22Rv1 (cell line): ENCODE data around the gene FAM210A.

ENCODE experiments used
- CTCF ChIP-seq: fragments of 450-650 bp; IDR thresholded peaks from 2 replicates; pipeline ENCODE4 v1.5.1; 2017; ENCODE audit warnings: mild to moderate bottlenecking
- ZFX ChIP-seq: fragments of 450-650 bp; IDR thresholded peaks from 2 replicates; pipeline ENCODE4 v1.6.1; 2017; ENCODE audit warnings: antibody characterized with exemption, borderline replicate concordance

- TF ChIP-seq CTCF = no peak
- TF ChIP-seq ZFX = no peak
Measured at GRCh38 chr18:13681701-13682100, 44.7 kb downstream of the FAM210A start.
